ENCODE measurements around the gene E4F1.

E4F1 gene

DNA sequence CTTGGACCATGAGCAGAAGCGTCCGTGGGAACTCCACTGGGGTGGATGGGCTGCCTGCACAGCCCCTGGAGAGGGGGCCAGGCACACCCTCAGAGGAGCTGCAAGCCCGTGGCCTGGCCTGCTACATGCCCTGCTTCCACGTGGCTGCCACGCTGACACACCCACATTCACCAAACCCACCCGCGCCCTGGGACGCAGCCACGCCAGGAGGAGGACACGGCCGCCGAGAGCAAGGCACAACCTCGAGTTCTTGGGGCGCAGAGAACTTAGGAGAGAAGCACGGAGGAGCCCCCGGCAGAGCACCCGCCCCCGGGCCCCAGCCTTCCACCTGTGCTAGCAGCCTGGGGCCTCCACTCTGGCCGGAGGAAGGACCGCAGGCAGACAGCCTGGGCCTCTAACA lies 45.8 kb upstream of the E4F1 start:
- TF ChIP-seq, protein P1, sequence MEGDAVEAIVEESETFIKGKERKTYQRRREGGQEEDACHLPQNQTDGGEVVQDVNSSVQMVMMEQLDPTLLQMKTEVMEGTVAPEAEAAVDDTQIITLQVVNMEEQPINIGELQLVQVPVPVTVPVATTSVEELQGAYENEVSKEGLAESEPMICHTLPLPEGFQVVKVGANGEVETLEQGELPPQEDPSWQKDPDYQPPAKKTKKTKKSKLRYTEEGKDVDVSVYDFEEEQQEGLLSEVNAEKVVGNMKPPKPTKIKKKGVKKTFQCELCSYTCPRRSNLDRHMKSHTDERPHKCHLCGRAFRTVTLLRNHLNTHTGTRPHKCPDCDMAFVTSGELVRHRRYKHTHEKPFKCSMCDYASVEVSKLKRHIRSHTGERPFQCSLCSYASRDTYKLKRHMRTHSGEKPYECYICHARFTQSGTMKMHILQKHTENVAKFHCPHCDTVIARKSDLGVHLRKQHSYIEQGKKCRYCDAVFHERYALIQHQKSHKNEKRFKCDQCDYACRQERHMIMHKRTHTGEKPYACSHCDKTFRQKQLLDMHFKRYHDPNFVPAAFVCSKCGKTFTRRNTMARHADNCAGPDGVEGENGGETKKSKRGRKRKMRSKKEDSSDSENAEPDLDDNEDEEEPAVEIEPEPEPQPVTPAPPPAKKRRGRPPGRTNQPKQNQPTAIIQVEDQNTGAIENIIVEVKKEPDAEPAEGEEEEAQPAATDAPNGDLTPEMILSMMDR (conservative IDR thresholded peaks at IDR 0.05; ENCODE audit: low read length): no peak
- no peak for DNase-seq (ENCODE audit: low read depth)
- H3K4me3 ChIP-seq (ENCODE audit: low read length): no peak overlapping the region

DNA sequence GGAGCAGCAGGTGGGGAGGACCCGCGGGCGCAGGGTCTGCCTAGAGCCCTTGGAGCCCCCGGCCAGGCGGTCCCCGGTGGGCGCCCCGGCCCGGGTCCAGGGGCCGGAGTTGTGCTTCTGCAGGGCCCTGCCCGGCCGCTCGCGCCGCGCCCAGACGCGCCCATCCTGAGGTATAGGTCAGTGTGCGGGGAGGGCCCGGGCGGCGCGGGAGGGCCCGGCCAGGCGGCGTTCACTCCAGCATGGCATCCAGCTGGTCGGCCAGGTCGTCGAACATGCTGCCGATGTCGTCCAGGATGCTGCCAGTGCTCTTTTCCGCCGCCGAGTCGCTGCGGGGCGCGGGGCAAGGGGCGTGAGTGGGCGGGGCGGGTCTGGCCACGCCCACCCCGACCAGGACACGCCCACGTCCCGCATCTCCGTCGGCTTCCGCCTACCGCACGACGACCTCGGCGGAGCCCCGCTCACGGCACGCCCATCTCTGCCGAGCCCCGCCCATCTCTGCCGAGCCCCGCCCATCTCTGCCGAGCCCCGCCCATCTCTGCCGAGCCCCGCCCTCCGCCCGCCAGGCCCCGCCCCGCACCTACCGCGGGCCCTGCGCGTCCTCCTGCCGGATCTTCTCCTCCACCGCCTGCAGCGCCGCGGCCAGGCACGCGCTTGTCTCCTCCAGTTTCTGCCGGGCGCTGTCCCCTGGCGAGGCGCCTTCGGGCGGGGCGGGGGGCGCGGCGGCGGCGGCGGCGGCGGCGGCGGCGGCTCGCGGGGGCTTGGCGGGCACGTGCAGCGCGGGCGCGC lies 44.9 kb upstream of the E4F1 start:
- no peak for DNase-seq (ENCODE audit: low read depth)
- TF ChIP-seq, protein P1 (conservative IDR thresholded peaks at IDR 0.05; ENCODE audit: low read length): no peak
- no peak overlapping the region for H3K4me3 ChIP-seq (ENCODE audit: low read length)

DNA sequence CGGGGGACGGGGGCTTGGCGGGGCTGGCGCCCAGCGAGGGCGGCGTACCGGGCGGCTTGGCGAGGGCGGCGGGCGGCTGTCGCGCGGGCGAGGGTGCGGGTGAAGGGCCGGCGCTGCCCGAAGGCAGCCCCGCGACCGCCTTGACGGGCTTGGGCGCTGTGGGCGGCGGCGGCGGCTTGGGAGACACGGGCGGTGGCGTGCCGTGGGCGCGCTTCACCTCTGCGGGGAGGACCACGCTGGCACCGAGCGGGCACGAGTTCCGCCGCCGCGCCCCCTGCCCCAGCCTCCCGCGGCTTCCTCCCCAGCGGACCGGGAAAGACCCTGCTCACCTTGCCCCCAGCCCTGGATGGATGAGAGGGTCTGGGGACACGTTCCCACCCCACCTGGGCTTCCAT lies 44.3 kb upstream of the E4F1 start:
- TF ChIP-seq, protein P1 (conservative IDR thresholded peaks at IDR 0.05; ENCODE audit: low read length): no peak
- no peak overlapping the region for H3K4me3 ChIP-seq (ENCODE audit: low read length)
- DNase-seq (ENCODE audit: low read depth): no peak

DNA sequence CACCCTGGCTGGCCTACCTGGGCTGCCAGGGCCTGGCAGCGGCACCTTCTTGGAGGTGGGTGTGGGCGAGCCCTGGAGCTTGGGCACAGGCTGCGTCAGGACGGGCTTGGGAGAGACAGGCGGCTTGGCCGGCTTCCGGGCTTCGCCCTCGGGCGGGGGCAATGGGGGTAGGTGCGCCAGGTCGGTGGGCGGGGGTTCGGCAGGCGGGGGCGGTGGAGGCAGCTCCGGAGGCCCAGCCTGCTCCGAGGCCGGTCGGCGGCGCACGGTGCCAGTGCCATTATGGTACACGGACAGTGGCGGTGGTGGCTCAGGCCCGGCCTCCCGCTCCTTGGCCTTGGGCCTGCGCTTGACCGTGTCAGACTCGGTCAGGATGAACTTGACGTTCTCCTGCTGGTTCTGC lies 43.8 kb upstream of the E4F1 start:
- no peak overlapping the region for H3K4me3 ChIP-seq (ENCODE audit: low read length)
- TF ChIP-seq, protein P1 (conservative IDR thresholded peaks at IDR 0.05; ENCODE audit: low read length): no peak
- DNase-seq (ENCODE audit: low read depth): no peak

DNA sequence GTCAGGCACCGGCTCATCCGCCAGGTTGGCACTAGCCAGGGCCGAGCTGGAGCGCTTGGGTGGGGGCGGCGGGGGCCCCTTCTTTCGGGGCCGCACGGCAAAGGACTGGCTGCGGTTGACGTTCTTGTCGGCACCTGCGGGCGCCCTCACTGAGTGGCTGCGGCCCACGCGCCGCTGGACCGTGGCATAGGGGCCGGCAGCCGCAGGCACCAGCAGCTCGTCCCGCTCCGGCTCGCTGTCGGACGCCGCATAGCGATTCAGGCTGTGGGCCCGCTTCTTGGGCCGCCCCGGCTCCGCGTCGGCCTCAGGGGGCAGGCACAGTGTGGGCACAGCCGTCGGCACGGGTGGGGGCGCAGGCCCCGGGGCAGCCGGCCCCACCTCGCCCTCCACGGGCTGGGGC lies 42.9 kb upstream of the E4F1 start:
- no peak for DNase-seq (ENCODE audit: low read depth)
- TF ChIP-seq, protein P1 (conservative IDR thresholded peaks at IDR 0.05; ENCODE audit: low read length): no peak
- H3K4me3 ChIP-seq (ENCODE audit: low read length): no peak overlapping the region

DNA sequence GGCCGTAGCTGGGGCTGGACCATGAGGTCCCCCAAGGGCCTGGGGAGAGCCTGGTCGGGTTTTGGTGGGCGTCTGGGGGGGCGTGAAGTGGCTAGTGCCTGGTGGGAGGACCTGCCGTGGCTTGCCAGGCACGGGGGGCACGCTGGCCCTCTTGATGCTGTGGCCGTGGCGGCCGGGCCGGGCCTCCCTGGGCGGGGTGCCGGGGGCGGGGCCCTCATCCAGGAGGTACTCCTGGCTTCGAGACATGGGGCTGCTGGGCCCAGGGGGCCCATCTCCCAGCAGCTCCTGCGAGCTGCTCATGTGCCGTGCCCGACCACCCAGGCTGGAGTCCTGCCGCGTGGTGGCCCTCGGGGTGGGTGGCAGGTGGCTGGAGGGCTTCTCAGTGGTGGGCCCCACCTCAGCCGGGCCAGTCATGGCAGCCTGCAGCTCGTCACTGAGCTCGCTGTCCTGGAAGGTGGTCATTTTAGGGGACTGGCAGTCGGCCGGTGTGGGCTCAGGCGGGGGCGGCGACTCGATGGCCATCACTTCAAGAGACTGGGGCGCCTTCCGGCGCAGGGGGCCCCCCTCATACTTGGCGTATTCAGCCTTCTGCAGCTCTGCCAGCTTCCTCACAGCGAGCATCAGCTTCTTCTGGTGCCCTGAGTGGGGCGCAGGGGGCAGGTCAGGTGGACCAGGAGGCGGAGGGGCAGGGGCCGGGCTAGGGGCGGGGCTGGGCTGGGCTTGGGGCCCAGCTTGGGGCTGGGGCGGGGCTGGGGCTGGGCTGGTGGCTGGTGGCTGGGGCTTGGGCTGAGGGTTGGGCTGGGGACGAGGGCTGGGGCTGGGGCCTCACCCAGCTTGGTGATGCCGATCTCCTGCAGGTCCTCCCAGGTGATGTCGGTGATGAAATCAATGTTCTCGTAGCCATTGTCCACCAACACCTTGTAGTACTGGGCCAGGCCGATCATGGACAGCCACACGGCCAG lies 42.1 kb upstream of the E4F1 start:
- TF ChIP-seq, protein P1 (conservative IDR thresholded peaks at IDR 0.05; ENCODE audit: low read length): no peak
- no peak overlapping the region for H3K4me3 ChIP-seq (ENCODE audit: low read length)
- no peak for DNase-seq (ENCODE audit: low read depth)

Data from AG10803 (cell line).